ENCODE results near the gene KRIT1. TPM values are rescaled to one million over a fixed set of nuclear protein-coding genes. Genes with fewer than 3 reads are reported as not detected.
"Not testable (repeated sequence)": the region's sequence is repeated elsewhere in the genome, so short reads cannot be mapped to it uniquely, and the experiment has no call there.

Gene KRIT1
- total RNA-seq, 1 experiment from 2014 or later, result 23.7 TPM

GRCh38 chr7:92178928-92179924, 66.5 kb downstream of the KRIT1 start, which contains the start of gene LRRD1:
TSS of gene LRRD1 (minus strand) at chr7:92179142. CDS start at chr7:92165202, 13,940 bp downstream.
- intact Hi-C loops (cut with micrococcal nuclease), result loop anchor here (2.0 to 5.0 kb wide), 2 partner anchors 237 to 270 kb away; partner anchors contain the start of gene AKAP9
- H3K27me3 ChIP-seq (ENCODE audit: low read length), result no peaks in the 10 kb centered on the region
- H3K4me2 ChIP-seq (ENCODE audit: low read length), result peak within 1 kb of the TSS; percentile 86
- no peak within 1 kb of the TSS for H3K27ac ChIP-seq (ENCODE audit: low read length)
- peak within 1 kb of the TSS; percentile 63 for H3K4me3 ChIP-seq (ENCODE audit: low read length)
- BruUV-seq (replicated peaks), result TSS peak; percentile 60
- no peaks in the 10 kb centered on the region for H3K9me2 ChIP-seq (replicated peaks; ENCODE audit: low read length)
- ATAC-seq (peak; percentile 98), DNase-seq (peak; percentile 86)
- no peak for TF ChIP-seq EZH2 (IDR thresholded peaks at IDR 0.05; ENCODE audit: low read length, unreplicated experiment)
- TF ChIP-seq EZH2phosphoT487 (IDR thresholded peaks at IDR 0.05; ENCODE audit: borderline replicate concordance, low read length), result no peak
- peak; percentile 88 for TF ChIP-seq CTCF (conservative IDR thresholded peaks at IDR 0.05; ENCODE audit: low read depth, low read length)
- CTCF ChIA-PET, result interaction anchor here (0.5 to 1.0 kb wide), 4 partner anchors 17 to 269 kb away, joined by 3 to 4 read pairs (median 4); partner anchors contain the start of genes ANKIB1 and KRIT1
- H4K20me1 ChIP-seq (ENCODE audit: low read length), result no peaks in the 10 kb centered on the region
- POLR2A ChIA-PET (ENCODE audit: unreplicated experiment), result no interaction called here
- no peaks in the 10 kb centered on the region for H3K36me3 ChIP-seq (ENCODE audit: low read depth, low read length)
- H3K9ac ChIP-seq (ENCODE audit: low read length), result peak within 1 kb of the TSS; percentile 62; the same call in 1 of the 2 replicates
- peaks cover 9% of the 10 kb centered on the region for H3K4me1 ChIP-seq (ENCODE audit: insufficient read depth, low read length)
- no peaks in the 10 kb centered on the region for H3K79me2 ChIP-seq (ENCODE audit: low read length)
- no peaks in the 10 kb centered on the region for H3F3A ChIP-seq (ENCODE audit: low read length, unreplicated experiment)
- no peaks in the 10 kb centered on the region for H3K9me3 ChIP-seq (ENCODE audit: low read length)
- peak within 1 kb of the TSS; percentile 93 for H2AFZ ChIP-seq (ENCODE audit: low read length)

- H3K27ac ChIP-seq (ENCODE audit: low read length), result no peak overlapping the region
- H4K20me1 ChIP-seq (ENCODE audit: low read length), result no peaks in the 10 kb centered on the region
- ChIA-PET POLR2A (ENCODE audit: unreplicated experiment) (interaction anchor here (0.5 kb wide), 1 partner anchor 526 kb away, joined by 3 read pairs; no protein-coding TSS in a partner anchor), CTCF (interaction anchor here (0.6 kb wide), 1 partner anchor 9 kb away, joined by 3 read pairs; no protein-coding TSS in a partner anchor)
- peaks cover 9% of the 10 kb centered on the region for H3K4me1 ChIP-seq (ENCODE audit: insufficient read depth, low read length)
- peak; percentile 39 for DNase-seq
- intact Hi-C loops (cut with micrococcal nuclease), result loop anchor here (5.0 kb wide), 1 partner anchor 235 kb away; the partner anchor contains the start of gene AKAP9
- no peaks in the 10 kb centered on the region for H3K9me2 ChIP-seq (replicated peaks; ENCODE audit: low read length)
- no peak overlapping the region for H3K4me3 ChIP-seq (ENCODE audit: low read length)
- H3K27me3 ChIP-seq (ENCODE audit: low read length), result no peaks in the 10 kb centered on the region
- H3K79me2 ChIP-seq (ENCODE audit: low read length), result no peaks in the 10 kb centered on the region
- no peaks in the 10 kb centered on the region for H3F3A ChIP-seq (ENCODE audit: low read length, unreplicated experiment)
- no peak overlapping the region for H2AFZ ChIP-seq (ENCODE audit: low read length)
- H3K9me3 ChIP-seq (ENCODE audit: low read length), result no peaks in the 10 kb centered on the region
- no peak for TF ChIP-seq CTCF (conservative IDR thresholded peaks at IDR 0.05; ENCODE audit: low read depth, low read length)
- TF ChIP-seq EZH2 (IDR thresholded peaks at IDR 0.05; ENCODE audit: low read length, unreplicated experiment), result no peak
- no peak for TF ChIP-seq EZH2phosphoT487 (IDR thresholded peaks at IDR 0.05; ENCODE audit: borderline replicate concordance, low read length)
- H3K9ac ChIP-seq (ENCODE audit: low read length), result no peak overlapping the region
- no peak overlapping the region for H3K4me2 ChIP-seq (ENCODE audit: low read length)
- H3K36me3 ChIP-seq (ENCODE audit: low read depth, low read length), result no peaks in the 10 kb centered on the region
- no TSS peak for BruUV-seq (replicated peaks)
- 0 out of 2 replicates have a peak, but pooled peaks have one; percentile 12 for ATAC-seq
Observed at GRCh38 chr7:92177362-92177761, 68.4 kb downstream of the KRIT1 start.

- H3K9ac ChIP-seq (ENCODE audit: low read length); CTCF ChIA-PET; H3K27ac ChIP-seq (ENCODE audit: low read length); H3K9me2 ChIP-seq (replicated peaks; ENCODE audit: low read length); intact Hi-C loops (cut with micrococcal nuclease); POLR2A ChIA-PET (ENCODE audit: unreplicated experiment); H3K79me2 ChIP-seq (ENCODE audit: low read length); H3K4me3 ChIP-seq (ENCODE audit: low read length); H3K4me1 ChIP-seq (ENCODE audit: insufficient read depth, low read length); H3F3A ChIP-seq (ENCODE audit: low read length, unreplicated experiment); H2AFZ ChIP-seq (ENCODE audit: low read length); DNase-seq; H4K20me1 ChIP-seq (ENCODE audit: low read length); H3K27me3 ChIP-seq (ENCODE audit: low read length); BruUV-seq (replicated peaks); ATAC-seq; H3K9me3 ChIP-seq (ENCODE audit: low read length); H3K4me2 ChIP-seq (ENCODE audit: low read length); H3K36me3 ChIP-seq (ENCODE audit: low read depth, low read length): not testable (repeated sequence)
Observed at GRCh38 chr7:92169529-92169928, 76.2 kb downstream of the KRIT1 start.

Data from PC-3 (cell line).